Retina (tissue), 1 donor: ENCODE measurements around the gene SLC7A6OS.

ENCODE experiments used
- DNase-seq: peaks from one replicate; pipeline ENCODE4 v3.0.0-alpha.2; 2016

Gene SLC7A6OS

DNA sequence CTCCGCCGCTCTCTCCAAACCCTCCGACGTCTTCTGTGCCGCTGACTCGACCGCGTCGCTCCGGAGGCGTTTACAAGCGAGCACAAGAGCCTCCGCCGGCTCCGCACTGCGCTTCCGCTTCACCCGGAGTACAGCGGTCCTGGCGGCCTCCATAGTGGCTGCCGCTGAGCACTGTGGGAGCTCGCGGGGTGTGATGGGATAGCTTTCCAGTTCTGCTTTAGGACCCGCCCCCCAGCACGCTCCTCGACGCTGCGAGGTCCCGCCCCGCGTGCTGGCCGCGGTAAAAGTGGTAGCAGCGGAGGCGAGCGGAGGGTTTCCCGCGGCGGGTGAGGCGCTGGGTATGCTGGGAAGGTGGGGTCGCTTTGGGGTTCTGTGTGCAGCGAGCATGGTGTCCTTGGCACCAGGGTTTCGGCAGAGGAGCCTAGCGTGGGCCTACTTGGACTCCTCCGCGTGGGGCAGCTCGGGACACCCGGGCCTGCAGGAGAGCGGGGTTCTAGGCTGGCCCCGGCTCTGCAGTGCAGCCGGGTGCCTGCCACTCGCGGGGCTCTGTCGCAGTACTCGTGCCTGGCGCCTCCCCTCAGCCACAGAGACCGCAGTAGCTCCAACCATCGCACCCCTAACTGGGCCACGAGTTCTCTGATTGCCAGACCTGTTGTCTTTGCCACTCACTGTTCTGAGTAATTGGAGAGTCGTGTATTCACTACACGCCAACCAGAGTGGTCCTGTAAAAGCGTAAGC lies at the start of gene SLC7A6OS, which contains the start of gene PRMT7:
Gene SLC7A6OS, minus strand, starts transcription at position 173 of the 738 bp plus-strand sequence. Its CDS starts 20 bp downstream, at position 153.
Gene PRMT7, plus strand, starts transcription at position 246 of the 738 bp plus-strand sequence. CDS start 4,961 bp downstream, outside the sequence.
- DNase-seq: peak; percentile 96

DNA sequence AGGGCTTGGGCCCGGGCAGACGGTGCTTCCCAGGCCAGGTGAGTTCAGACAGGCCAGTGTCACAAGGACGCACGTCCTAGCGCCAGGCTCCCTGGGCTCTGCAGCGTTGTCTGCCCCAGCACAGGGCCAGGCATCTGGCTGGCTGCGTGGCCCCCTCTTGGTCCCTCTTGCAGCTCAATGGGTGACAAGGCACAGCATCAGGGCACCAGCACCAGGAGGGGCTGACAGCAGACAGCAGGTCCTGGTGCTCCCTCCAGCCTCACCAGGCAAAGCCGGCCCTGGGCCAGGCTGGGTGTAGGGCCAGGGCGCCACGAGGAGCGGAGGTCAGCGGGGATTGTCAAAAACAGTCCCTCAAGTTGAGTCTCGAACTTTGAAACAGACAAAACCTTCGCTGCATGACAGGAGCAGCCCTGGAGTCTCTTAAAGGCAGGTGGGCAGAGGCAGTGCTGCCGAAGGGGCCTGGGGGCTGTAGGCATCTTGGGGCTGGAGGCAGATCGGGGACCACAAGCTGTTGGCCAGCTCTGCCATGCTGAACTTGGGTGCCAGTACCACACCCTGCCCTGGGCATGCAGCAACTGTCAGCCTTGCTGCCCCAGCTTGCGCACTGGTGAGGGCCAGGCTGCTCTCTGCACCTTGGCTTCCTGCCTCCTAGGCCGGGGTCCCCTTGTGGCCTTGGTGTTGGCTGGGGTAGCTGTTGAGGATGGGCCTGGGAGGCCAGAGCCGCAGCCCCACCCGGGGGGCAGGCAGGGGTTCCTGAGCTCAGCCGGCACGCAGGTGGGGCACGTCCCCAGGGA lies 48.8 kb upstream of the SLC7A6OS start:
- no peak for DNase-seq

DNA sequence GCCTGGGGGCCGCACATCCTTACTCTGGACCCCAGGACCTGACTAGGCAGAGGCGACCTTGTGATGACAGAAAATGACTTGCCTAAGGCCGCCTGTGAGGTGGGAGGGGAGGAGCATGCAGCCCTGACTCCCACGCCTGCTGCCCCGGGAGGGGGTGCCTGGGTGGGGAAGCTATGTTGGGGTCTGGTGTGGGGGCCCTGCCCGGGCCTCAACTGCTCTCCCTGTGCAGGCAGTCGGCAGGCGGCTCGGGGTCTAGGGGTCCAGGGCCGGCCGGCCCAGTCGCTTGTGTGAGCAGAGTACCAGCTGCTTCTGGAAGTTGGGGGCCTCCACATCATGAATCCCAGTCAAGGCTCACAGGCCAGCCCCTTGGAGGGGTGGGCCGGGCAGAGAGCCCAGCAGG lies 48.2 kb upstream of the SLC7A6OS start:
- no peak for DNase-seq

DNA sequence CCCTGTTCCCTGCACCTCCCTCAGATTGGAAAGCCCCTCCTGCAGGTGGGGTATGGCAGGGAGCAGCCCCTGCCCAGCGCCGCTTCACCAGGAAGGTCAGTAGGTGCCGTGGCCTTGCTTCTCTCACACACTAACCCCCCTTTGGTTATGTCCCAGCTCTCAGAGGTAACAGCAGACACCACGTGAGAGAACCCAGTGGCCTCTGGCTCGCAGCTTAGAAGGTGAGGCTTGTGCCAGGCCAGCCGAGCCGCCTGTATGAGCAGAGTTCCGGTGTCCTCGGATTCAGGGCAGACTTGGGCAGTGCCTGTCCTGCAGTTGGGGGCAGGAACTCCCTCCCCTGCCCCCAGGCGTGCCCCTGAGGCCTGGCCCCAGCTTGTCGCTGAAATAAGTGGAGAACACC lies 47.2 kb upstream of the SLC7A6OS start:
- DNase-seq: no peak

DNA sequence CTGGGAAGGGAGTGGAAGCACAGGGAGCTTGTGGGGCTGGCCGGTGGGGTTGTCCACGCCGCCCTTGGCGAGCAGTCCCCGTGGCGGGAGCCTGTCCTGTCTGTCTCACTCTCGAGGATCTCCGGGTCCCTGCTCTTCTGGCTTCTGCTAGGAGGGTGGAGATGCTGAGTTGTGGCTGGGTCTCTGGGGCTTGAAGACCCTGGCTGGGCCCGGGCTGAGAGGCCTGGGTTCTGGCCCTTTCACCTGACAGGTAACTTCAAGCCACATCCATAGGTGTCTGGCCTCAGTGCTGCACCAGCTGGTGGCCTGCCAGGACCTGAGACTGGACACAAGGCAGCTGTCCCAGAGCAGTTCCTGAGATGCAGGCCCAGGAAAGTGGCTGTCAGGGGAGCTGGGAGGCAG lies 46.8 kb upstream of the SLC7A6OS start:
- no peak for DNase-seq

DNA sequence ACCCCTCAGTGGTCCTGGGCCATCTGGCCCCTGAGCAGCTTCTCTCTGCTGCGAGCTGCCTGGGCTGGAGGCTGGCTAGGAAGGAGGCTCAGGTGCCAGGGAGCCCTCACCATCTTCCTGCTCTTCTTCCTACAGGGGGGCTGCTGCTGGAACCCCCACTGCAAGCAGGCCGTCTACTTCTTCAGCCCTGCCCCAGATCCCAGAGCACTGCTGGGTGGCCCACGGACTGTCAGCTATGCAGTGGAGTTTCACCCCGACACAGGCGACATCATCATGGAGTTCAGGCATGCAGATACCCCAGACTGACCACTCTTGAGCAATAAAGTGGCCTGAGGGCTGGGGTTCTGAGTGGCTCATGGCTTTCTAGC lies 46.2 kb upstream of the SLC7A6OS start:
- no peak for DNase-seq

DNA sequence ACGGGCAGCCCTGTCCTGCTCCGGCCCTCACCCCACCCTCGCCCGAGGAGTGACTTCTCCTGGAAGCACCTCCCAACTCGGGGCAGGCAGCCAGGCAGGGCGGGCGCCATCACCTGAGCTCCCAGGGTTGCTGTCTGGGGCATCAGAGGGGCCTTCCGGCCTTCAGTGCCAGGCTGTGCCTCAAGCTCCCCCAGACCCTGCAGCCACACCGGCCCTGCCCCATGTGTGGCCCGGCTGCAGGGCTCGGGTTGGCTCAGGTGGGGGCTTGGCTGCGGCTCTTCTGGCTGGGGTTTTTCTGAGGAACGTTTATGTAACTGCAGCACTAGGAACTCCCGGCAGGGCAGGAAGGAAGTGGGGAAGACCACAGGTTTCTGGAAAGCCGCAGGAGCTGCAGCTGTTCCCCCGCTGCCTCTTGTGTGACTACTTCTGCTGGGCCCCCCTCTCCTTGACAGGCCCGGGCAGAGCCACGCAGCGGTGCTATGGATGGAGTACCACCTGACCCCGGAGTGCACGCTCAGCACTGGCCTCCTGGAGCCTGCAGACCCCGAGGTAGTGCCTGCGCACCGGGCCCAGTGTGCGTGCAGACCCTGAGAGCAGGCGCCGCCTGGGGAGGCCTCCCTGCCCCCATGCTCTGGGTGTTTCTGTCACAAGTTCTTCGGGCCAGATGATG lies 45.6 kb upstream of the SLC7A6OS start:
- DNase-seq: no peak

DNA sequence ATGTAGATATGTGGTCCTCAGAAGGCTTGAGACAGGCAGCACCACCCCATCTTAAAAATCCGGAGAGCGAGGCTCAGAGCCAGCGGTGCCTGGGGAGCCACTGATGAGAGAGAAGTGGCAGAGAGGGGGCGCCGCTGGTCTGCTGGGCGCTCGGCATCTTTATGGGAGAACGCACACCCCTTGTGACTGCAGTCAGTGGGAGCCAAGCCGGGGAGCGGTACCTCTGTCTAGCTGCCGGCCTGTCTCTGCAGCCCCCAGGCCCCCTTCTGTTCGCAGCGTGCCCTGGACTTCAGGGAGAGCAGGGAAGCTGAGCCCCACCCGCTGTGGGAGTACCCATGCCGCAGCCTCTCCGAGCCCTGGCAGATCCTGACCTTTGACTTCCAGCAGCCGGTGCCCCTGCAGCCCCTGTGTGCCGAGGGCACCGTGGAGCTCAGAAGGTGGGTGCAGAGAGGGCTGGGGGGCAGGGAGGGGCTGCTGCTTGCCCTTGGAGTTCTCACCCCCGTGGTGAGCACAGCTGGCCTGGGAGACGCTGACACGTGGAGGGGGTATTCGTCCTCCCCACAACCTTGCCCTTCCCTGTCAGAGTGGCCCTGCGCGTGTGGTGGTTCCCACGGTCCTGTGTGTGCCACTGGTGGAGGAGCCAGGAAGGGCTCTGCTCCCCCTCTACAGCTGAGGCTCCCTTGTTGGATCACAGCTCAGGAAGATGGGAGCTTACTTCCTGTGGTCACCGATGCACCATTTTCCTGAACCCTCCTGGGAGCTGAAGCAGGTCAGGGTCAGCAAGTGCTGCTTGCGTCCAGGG lies 44.9 kb upstream of the SLC7A6OS start:
- DNase-seq: peak; percentile 11

DNA sequence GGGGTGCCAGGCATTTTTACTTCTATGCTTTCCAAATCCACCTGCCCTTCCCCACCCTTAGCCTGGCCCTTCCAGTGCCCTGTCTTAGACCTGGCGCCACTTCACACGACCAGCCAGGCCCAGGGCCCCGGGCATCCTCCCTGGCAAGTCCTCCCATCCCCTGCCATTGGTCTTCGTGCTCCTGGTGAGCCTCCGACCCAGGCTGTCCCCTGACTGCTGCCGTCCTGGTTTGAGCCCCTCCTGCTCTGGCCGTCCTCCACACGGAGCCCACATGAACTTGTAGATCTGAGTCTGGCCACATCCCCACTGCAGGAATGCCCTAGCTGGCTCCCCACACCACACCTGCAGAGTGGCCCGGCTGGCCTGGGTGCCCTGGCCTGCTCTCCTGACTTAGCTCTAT lies 44.1 kb upstream of the SLC7A6OS start:
- DNase-seq: no peak

DNA sequence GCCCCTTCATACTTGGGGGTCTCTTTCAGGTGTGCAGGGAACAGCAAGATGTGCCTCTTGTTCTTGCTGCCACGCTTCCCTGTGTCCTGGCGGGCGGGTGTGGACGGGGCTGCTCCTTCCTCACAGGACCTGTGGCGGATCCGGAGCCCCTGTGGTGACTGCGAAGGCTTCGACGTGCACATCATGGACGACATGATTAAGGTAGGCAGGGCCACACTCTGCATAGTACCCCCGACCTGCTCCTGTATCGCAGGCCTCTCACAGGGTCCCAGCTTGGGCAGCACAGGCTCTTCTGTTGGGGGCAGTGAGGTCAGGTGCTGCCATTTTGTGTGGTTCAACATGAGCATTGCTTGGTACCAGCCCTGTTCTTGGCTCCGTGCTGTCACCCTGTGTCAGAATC lies 42.6 kb upstream of the SLC7A6OS start:
- no peak for DNase-seq

DNA sequence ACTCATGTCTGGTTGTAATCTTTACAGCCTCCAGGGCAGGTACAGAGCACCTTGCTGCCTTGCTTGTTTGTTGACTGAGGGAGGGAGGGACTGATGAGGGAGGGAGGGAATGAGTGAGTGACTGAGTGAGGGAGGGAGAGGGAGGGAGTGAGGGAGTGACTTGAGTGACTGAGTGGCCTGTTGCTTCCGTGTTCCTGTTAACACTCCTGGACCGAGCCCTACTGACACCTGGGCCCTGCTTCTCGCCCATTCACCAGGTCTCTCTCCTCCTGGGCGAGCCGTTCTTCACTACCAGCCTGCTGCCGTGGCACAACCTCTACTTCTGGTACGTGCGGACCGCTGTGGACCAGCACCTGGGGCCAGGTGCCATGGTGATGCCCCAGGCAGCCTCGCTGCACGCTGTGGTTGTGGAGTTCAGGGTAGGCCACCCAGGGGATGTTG lies 41.3 kb upstream of the SLC7A6OS start:
- DNase-seq: no peak

DNA sequence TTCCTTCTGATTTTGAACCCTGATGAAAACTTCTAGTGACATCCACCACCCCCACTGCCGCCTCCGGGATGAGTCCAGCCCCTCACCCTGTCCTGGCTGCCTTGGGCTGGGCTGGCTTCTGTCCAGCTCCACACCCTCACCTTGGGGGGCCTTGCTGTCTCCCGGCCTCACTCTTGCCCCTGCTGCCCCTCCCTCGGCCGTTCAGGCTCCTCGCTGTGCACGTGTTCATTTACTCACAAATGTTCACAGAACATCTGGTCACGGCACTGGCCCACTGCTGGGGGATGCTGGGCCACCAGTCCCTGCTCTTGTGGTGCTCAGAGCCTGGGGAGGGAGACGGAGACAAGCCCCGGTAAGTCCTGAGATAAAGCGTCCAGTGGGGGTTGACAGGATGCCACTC lies 40.7 kb upstream of the SLC7A6OS start:
- DNase-seq: no peak

DNA sequence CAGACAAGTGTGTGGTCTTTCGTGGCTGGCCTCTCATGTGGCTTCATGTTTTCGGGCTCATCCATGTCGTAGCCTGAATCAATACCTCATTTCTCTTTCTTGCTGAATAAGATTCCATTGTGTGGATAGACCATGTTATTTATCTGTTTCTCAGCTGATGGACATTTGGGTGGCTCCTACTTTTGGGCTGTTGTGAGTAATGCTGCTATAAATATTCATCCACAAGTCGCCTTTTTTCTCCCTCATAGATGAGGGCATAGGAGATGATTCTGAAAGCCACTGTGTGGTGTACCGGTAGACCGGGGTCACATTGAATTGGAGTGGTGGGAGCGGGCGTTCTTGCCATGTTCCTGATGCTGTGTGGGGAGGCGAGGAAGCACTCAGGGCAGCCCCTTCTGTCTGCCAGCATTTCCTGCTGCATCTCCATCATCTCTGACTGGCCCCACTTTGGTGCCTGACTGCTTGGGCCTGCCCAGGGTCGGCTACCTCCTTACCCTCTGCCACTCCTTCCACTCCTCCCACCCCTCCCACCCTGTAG lies 40.1 kb upstream of the SLC7A6OS start:
- no peak for DNase-seq

DNA sequence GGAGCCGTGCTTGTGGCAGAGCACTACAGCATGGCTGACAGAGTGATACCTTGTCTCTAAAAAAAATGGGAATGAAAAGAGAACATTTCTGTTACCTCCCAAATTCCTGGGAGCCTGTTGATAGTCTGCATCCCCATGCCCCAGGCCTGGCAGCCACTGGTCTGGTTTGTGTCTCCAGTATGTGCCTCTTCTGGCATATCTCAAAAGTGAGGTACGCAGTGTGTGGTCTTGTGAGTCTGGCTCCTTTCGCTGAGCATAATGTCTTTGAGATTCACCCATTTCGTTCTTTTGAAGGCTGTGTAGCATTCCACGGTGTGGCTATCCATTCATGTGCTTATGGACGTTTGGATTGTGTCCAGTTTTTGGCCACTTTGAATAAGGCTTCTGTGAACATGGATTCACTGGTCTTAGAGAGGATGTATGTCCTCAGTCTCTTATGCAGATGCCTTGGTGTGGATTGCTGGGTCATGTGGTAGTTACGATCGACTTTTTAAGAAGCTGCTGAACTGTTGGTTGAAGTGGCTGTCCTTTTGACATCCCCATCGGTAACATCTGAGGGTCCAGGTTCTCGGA lies 39.2 kb upstream of the SLC7A6OS start:
- no peak for DNase-seq

DNA sequence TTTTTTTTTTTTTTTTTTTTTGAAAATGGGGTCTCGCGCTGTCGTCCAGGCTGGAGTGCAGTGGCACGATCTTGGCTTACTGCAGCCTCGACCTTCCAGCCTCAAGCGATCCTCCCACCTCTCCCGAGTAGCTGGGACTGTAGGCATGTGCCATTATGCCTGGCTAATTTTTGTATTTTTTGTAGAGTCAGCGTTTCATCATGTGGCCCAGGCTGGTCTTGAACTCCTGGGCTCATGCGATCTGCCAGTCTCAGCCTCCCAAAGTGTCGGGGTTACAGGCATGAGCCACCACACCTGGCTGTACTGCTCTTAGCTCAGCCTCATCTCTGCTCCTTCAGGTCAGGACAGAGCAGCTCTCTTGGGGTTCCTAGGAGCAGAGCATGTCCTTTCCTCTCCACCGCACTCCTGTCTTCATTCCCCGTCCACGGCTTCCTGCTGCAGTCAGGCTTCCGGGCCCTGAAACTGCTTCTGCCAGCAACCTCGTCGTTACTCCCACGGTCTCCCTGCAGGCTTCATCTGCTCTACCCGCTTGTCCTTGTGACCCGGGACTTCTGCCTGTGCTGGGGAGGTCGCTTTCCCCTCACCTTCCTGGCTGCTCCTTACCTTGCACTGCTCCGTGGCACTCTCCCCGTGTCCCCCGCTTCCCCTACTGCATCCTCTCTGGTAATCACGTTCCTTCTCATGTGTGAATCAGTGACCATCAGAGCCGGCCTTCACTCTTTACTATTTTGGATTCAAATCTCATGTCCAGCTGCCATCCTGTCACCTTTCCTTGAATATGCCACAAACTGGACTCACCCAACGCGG lies 38.1 kb upstream of the SLC7A6OS start:
- DNase-seq: no peak

DNA sequence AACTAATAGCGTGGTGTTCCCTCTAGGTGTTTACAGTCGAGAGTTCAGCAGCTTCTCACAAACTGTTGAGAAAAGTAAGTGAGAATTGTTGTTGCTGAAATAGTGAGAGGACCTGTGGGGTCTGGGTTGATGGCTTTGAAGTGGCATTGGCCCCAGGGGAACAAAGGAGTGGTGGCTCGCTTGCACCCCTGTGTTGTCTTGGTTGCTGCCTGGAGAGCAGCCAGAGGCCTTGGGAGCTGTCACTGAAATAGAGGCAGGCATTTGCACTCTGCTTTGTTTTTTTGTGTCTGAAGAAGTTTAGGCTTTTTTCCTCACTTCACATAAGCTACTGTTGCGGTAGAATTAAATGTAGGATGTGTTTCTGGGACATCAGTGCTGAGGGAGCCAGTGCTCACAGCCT lies 36.9 kb upstream of the SLC7A6OS start:
- DNase-seq: no peak

DNA sequence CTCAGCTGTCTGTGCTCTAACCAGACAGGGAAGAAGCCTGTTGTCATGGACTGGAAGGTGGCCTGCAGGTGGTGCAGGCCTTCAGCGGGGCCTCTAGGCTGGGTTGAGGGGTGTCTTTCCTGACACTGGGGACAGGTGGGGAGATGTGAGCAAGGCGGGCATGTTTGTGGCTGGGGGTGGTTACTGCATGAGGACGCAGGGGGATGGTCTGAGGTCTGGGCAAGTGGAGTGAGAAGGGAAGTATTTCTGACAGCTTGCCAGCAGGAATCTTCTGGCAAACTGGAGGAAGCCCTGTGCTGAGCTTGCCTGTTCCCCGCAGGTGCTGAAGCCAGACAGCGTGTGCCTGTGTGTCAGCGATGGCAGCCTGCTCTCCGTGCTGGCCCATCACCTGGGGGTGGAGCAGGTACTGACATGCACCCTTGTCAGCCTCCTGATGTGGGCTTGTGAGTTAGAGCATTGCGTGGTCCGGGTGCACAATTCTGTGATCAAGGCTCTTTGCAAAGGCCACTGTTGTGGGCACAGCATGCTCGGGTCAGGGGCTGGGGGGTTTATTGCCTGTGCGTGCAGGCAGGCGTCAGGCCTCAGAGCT lies 36.2 kb upstream of the SLC7A6OS start:
- no peak for DNase-seq

DNA sequence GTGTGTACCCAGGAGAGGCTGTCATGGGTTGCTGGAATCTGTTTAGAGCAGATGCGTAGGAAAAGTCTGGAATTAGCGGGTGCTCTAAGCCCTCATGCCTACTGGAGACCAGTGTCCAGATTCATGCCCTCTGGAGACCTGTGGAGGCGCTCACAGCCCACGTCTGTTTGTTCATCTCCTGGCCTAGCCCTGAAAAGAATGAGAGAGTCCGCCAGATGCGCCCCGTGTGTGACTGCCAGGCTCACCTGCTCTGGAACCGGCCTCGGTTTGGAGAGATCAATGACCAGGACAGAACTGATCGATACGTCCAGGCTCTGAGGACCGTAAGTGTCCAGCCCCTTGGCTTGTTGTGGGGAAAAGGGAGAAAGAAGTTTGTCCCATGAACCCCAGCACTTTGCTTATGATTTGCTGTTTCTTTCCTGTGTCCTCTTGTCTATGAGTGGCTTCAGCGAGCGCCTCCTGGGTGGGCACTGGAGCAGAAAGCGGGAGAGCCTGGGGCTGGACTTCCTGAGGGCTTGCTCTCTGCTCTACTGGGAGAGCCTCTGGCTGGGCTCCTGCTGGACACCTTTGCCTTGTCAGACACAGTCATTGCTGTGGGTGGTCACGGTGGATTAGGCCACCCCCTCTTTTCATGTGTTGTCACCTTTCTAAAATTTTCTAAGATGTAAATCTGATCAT lies 35.4 kb upstream of the SLC7A6OS start:
- no peak for DNase-seq

DNA sequence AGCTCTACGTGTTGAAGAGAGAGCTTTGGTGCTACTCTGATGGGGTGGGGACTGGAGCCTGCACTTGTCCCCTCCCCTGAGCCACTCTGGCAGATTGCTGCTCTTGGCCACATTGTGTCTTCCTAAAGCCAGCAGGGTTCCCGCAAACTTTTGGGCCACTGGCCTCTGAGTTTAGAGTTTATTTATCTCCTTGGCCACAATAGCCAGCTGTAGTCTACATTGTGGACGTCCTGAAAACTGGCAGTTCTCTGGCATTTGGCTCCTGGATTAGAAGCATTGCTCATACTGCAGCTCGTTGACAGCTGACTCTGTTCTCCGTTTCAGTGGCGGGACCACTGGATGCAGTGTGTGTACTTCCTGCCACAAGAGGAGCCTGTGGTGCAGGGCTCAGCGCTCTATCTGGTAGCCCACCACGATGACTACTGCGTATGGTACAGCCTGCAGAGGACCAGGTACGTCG lies 34.6 kb upstream of the SLC7A6OS start:
- DNase-seq: no peak

DNA sequence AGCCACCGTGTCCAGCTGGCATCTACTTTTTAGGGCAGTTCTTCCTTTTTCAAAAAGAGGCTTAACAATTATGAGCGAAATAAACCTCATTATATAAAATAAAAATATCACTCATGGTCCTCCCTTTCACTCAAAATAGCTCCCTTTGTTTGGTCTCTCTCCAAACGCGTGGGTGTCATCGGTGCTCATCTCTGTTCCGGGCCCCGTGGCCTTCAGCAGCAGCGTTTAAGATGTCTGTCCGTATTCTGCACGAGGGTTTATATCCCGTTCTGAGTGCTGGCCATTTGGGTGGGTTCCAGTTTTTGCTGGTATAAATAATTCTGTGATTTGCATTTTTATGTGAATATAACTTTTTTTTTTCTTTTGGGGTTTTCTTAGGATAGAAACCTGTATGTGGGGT lies 33.5 kb upstream of the SLC7A6OS start:
- no peak for DNase-seq
